Measurements from ENCODE around the gene SLCO4A1.

DNA sequence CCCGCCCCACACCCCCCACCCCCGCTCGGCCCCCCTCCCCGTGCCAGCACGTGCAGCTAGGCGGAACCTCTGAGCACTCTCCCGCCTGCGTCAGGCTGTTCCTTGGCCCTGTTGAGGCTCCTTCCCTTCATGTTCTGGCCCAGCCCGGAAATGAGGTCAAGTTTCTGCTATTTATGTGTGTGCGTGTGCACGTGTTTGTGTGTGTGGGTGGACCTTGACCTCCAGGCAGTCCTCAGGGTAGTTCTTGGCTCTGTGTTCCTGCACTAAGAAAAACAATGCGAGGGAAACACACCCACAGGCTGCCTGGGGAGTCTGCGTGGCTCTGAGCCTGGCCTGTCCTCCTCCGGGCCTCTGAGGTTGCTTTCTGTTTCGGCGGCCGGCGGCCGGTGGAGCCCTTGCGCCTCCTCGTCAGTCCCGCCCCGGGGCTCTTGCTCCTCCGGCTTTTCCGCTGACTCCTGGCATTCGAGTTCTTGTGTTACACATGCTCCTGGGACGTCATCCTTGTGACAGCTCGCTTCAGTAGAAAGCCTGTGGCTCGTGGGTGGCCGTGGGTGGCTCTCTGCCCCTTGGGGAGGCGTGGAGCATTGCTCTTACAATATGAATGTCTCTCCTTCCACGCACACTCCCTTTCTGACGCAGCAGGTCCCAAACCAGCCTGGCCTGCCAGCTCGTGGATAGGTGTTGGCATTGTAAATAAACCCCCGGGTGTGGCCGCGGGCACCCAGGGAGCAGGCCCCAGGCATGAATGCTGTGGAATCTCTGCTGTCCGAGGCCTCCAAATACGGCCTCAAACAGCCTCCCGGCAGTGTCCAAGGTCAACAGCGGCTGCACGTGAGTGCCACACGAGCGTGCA, 10.0 kb downstream of the SLCO4A1 start:
- TF ChIP-seq, protein P1, sequence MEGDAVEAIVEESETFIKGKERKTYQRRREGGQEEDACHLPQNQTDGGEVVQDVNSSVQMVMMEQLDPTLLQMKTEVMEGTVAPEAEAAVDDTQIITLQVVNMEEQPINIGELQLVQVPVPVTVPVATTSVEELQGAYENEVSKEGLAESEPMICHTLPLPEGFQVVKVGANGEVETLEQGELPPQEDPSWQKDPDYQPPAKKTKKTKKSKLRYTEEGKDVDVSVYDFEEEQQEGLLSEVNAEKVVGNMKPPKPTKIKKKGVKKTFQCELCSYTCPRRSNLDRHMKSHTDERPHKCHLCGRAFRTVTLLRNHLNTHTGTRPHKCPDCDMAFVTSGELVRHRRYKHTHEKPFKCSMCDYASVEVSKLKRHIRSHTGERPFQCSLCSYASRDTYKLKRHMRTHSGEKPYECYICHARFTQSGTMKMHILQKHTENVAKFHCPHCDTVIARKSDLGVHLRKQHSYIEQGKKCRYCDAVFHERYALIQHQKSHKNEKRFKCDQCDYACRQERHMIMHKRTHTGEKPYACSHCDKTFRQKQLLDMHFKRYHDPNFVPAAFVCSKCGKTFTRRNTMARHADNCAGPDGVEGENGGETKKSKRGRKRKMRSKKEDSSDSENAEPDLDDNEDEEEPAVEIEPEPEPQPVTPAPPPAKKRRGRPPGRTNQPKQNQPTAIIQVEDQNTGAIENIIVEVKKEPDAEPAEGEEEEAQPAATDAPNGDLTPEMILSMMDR (IDR thresholded peaks at IDR 0.05): peak in 1 of 12 donors; percentile 23
- peak in 1 of 2 donors; percentile 51 for TF ChIP-seq POLR2A (IDR thresholded peaks at IDR 0.05)
